Measurements from ENCODE around the gene FXR2.

The FXR2 gene

DNA sequence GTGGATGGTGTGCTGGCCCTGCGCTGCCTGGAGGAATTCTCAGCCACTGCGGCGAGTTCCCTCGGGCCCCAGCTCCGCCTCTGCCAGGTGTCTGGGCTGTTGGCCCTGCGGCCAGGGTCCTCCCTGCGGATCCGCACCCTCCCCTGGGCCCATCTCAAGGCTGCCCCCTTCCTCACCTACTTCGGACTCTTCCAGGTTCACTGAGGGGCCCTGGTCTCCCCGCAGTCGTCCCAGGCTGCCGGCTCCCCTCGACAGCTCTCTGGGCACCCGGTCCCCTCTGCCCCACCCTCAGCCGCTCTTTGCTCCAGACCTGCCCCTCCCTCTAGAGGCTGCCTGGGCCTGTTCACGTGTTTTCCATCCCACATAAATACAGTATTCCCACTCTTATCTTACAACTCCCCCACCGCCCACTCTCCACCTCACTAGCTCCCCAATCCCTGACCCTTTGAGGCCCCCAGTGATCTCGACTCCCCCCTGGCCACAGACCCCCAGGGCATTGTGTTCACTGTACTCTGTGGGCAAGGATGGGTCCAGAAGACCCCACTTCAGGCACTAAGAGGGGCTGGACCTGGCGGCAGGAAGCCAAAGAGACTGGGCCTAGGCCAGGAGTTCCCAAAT is 57.4 kb downstream of the FXR2 start:
- no peak overlapping the region for H2AFZ ChIP-seq (ENCODE audit: low read length)
- TF ChIP-seq, protein P1, sequence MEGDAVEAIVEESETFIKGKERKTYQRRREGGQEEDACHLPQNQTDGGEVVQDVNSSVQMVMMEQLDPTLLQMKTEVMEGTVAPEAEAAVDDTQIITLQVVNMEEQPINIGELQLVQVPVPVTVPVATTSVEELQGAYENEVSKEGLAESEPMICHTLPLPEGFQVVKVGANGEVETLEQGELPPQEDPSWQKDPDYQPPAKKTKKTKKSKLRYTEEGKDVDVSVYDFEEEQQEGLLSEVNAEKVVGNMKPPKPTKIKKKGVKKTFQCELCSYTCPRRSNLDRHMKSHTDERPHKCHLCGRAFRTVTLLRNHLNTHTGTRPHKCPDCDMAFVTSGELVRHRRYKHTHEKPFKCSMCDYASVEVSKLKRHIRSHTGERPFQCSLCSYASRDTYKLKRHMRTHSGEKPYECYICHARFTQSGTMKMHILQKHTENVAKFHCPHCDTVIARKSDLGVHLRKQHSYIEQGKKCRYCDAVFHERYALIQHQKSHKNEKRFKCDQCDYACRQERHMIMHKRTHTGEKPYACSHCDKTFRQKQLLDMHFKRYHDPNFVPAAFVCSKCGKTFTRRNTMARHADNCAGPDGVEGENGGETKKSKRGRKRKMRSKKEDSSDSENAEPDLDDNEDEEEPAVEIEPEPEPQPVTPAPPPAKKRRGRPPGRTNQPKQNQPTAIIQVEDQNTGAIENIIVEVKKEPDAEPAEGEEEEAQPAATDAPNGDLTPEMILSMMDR (IDR thresholded peaks at IDR 0.05; ENCODE audit: low read length), result no peak
- TF ChIP-seq EZH2 (IDR thresholded peaks at IDR 0.05; ENCODE audit: borderline replicate concordance, low read length), result no peak
- no peaks in the 10 kb centered on the region for H3K36me3 ChIP-seq (ENCODE audit: insufficient read depth, low read length)
- no peaks in the 10 kb centered on the region for H4K20me1 ChIP-seq (ENCODE audit: insufficient read depth, low read length)
- peaks cover 21% of the 10 kb centered on the region for H3K4me1 ChIP-seq (ENCODE audit: insufficient read depth, low read length, severe bottlenecking)
- no peak overlapping the region for H3K27ac ChIP-seq (ENCODE audit: low read depth, low read length, poor library complexity, severe bottlenecking)
- H3K79me2 ChIP-seq (ENCODE audit: insufficient read depth, low read length), result no peaks in the 10 kb centered on the region
- H3K9me2 ChIP-seq (ENCODE audit: low read depth, low read length), result no peaks in the 10 kb centered on the region
- H3K4me3 ChIP-seq (ENCODE audit: low read depth, low read length, poor library complexity, severe bottlenecking), result no peak overlapping the region
- no peaks in the 10 kb centered on the region for H3F3A ChIP-seq (ENCODE audit: insufficient read depth, low read length)
- no peaks in the 10 kb centered on the region for H3K9me3 ChIP-seq (ENCODE audit: low read length)
- H3K9ac ChIP-seq (ENCODE audit: low read length), result no peak overlapping the region
- H3K27me3 ChIP-seq (ENCODE audit: insufficient read depth, low read length), result peaks cover 8% of the 10 kb centered on the region; the same call in 1 of the 2 replicates
- H3K4me2 ChIP-seq (ENCODE audit: low read length), result no peak overlapping the region

DNA sequence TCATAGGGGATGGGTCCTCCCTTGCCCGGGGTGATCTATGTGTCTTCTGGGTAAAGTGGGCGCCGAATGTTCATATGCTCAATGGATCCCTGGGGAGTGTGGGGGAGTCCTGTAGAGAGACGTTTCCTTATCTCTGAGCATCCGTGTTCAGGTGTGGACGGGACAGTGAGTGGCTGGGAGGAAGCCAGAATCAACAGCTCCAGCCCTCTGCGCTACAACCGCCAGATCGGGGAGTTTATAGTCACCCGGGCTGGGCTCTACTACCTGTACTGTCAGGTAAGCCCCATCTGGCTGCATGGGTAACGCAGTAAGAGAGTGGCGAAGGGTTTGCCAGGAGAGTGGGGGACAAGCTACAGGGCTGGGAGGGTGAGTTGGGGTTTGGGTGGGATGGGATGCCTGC is 58.1 kb downstream of the FXR2 start:
- H3K4me1 ChIP-seq (ENCODE audit: insufficient read depth, low read length, severe bottlenecking), result peaks cover 21% of the 10 kb centered on the region
- peaks cover 8% of the 10 kb centered on the region; the same call in 1 of the 2 replicates for H3K27me3 ChIP-seq (ENCODE audit: insufficient read depth, low read length)
- no peak overlapping the region for H3K4me2 ChIP-seq (ENCODE audit: low read length)
- H2AFZ ChIP-seq (ENCODE audit: low read length), result no peak overlapping the region
- H3K79me2 ChIP-seq (ENCODE audit: insufficient read depth, low read length), result no peaks in the 10 kb centered on the region
- H4K20me1 ChIP-seq (ENCODE audit: insufficient read depth, low read length), result no peaks in the 10 kb centered on the region
- H3F3A ChIP-seq (ENCODE audit: insufficient read depth, low read length), result no peaks in the 10 kb centered on the region
- no peaks in the 10 kb centered on the region for H3K9me3 ChIP-seq (ENCODE audit: low read length)
- H3K27ac ChIP-seq (ENCODE audit: low read depth, low read length, poor library complexity, severe bottlenecking), result no peak overlapping the region
- no peak overlapping the region for H3K4me3 ChIP-seq (ENCODE audit: low read depth, low read length, poor library complexity, severe bottlenecking)
- TF ChIP-seq EZH2 (IDR thresholded peaks at IDR 0.05; ENCODE audit: borderline replicate concordance, low read length), result no peak
- TF ChIP-seq, protein P1 (IDR thresholded peaks at IDR 0.05; ENCODE audit: low read length), result no peak
- H3K9ac ChIP-seq (ENCODE audit: low read length), result no peak overlapping the region
- no peaks in the 10 kb centered on the region for H3K36me3 ChIP-seq (ENCODE audit: insufficient read depth, low read length)
- H3K9me2 ChIP-seq (ENCODE audit: low read depth, low read length), result no peaks in the 10 kb centered on the region

DNA sequence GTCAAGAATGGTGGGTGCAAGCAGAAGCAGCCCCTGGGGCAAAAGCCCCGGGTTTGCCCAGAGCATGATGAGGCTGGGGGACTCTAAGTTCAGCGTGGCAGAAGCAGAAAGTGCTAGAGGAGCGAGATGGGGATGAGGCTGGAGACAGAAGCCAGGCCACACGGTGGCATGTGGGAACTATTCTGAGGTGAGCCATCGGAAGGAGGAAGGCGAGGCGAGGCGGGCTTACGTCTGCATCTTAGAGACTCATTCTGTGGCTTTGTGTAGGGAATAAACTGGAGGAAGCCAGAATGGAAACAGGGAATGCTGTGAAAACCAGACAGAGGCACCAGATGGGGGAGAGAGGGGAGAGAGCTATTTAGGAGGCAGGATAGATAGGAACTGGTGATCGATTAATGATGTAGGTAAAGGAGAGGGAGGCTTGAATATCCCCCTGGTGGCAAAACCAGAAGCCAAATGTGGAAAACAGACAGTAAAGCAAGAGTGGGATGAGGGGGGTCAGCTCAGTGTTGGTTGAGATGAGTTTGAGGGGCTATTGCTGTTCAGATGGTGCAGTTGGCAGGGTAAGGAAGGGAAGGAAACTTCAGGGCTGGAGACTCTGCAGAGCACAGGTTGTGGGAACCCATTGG is 59.3 kb downstream of the FXR2 start:
- H3K4me2 ChIP-seq (ENCODE audit: low read length), result no peak overlapping the region
- H3K4me3 ChIP-seq (ENCODE audit: low read depth, low read length, poor library complexity, severe bottlenecking), result no peak overlapping the region
- H3K4me1 ChIP-seq (ENCODE audit: insufficient read depth, low read length, severe bottlenecking), result peaks cover 16% of the 10 kb centered on the region
- H3K27me3 ChIP-seq (ENCODE audit: insufficient read depth, low read length), result peaks cover 11% of the 10 kb centered on the region
- no peaks in the 10 kb centered on the region for H3K9me3 ChIP-seq (ENCODE audit: low read length)
- H4K20me1 ChIP-seq (ENCODE audit: insufficient read depth, low read length), result no peaks in the 10 kb centered on the region
- no peaks in the 10 kb centered on the region for H3K36me3 ChIP-seq (ENCODE audit: insufficient read depth, low read length)
- H3K27ac ChIP-seq (ENCODE audit: low read depth, low read length, poor library complexity, severe bottlenecking), result no peak overlapping the region
- H2AFZ ChIP-seq (ENCODE audit: low read length), result no peak overlapping the region
- no peaks in the 10 kb centered on the region for H3K79me2 ChIP-seq (ENCODE audit: insufficient read depth, low read length)
- H3K9ac ChIP-seq (ENCODE audit: low read length), result no peak overlapping the region
- no peak for TF ChIP-seq EZH2 (IDR thresholded peaks at IDR 0.05; ENCODE audit: borderline replicate concordance, low read length)
- TF ChIP-seq, protein P1 (IDR thresholded peaks at IDR 0.05; ENCODE audit: low read length), result no peak
- no peaks in the 10 kb centered on the region for H3F3A ChIP-seq (ENCODE audit: insufficient read depth, low read length)
- no peaks in the 10 kb centered on the region for H3K9me2 ChIP-seq (ENCODE audit: low read depth, low read length)
